Spleen (tissue), 11 donors: ENCODE data around the gene NIPAL3. TPM values are rescaled to one million over a fixed set of nuclear protein-coding genes. Genes with fewer than 3 reads are reported as not detected.

Experiments used
- DNase-seq: peaks from one replicate; pipeline ENCODE4 v3.0.0-alpha.2; 2020
- H3K27ac ChIP-seq, 8 donors: fragments of 200-600 bp; sonication (generic) in 7 of 8; 1 replicate in 4 of 8; 2 replicates in 4 of 8; pipeline versions ENCODE4 v1.5.0 to v1.8.0; 2016 to 2021; ENCODE audit warnings: inconsistent platforms in 4 of 8, mild to moderate bottlenecking in 4 of 8, moderate library complexity in 1 of 8
- H3K27me3 ChIP-seq, 7 donors: fragments of 200-600 bp; sonication (generic) in 6 of 7; replicated peaks in 1 of 7; 1 replicate in 4 of 7; 2 replicates in 3 of 7; pipeline versions ENCODE4 v1.5.0 to v1.8.0; 2016 to 2021; ENCODE audit warnings: inconsistent platforms in 3 of 7, mild to moderate bottlenecking in 1 of 7
- H3K36me3 ChIP-seq, 6 donors: fragments of 200-600 bp; sonication (generic) in 5 of 6; 1 replicate in 4 of 6; 2 replicates in 2 of 6; pipeline versions ENCODE4 v1.5.0 to v1.8.0; 2016 to 2021; ENCODE audit warnings: inconsistent platforms in 2 of 6
- H3K4me1 ChIP-seq, 6 donors: fragments of 200-600 bp; sonication (generic) in 5 of 6; 1 replicate in 3 of 6; 2 replicates in 3 of 6; pipeline versions ENCODE4 v1.5.0 to v1.8.0; 2016 to 2021; ENCODE audit warnings: inconsistent platforms in 3 of 6
- H3K4me3 ChIP-seq, 8 donors: fragments of 200-600 bp; sonication (generic) in 7 of 8; 1 replicate in 4 of 8; 2 replicates in 4 of 8; pipeline versions ENCODE4 v1.5.0 to v1.8.0; 2016 to 2021; ENCODE audit warnings: inconsistent platforms in 4 of 8, mild to moderate bottlenecking in 4 of 8, moderate library complexity in 2 of 8
- H3K9me3 ChIP-seq, 8 donors: fragments of 200-600 bp; sonication (generic) in 7 of 8; 1 replicate in 4 of 8; 2 replicates in 4 of 8; pipeline versions ENCODE4 v1.5.0 to v1.8.0; 2016 to 2021; ENCODE audit warnings: inconsistent platforms in 4 of 8
- POLR2A ChIP-seq, 3 donors: fragments of 450-650 bp; IDR thresholded peaks; one replicate each; pipeline ENCODE4 v1.5.1; 2017; ENCODE audit warnings: antibody characterized with exemption in 3 of 3, mild to moderate bottlenecking in 1 of 3
- POLR2AphosphoS5 ChIP-seq, 3 donors: sonication (generic); formaldehyde crosslinking; IDR thresholded peaks; one replicate each; pipeline ENCODE4 v1.5.1; 2017; ENCODE audit warnings: antibody characterized with exemption in 3 of 3
- WGBS, 5 donors: extraction: QIAGEN DNeasy Blood & Tissue Kit in 3 of 5; methylation state at CpG; one replicate each; pipeline versions ENCODE4 v1.1.5 to v1.1.7; 2013 to 2018; 5-methylcytosine and 5-hydroxymethylcytosine counted together
- intact Hi-C: fragments of 100-400 bp; cut with DNase I; formaldehyde crosslinking; loops from one replicate; pipeline ENCODE4 v1.15.0; 2023; ENCODE audit warnings: low total_unique reads
- polyA plus RNA-seq, 3 donors: library from polyadenylated mRNA; stranded (reverse); fragments of 200-250 nt; gene quantifications; one replicate each; pipeline ENCODE4 v1.2.1, GENCODE V29; 2013
- total RNA-seq, 7 donors: library from RNA; depleted of rRNA in 3 of 7; stranded (reverse); fragments of >200 nt in 3 of 7; fragmentation: NEBNext Ultra II Directional in 4 of 7; extraction: Animal tissue kit (Norgen Biotek cat#: 25700) in 4 of 7; gene quantifications; one replicate each; pipeline versions ENCODE4 v1.1.0 to v1.2.1, GENCODE V29; 2016 to 2021
- TF ChIP-seq, protein P1 (sequence below), 11 experiments: fragments of 200-600 bp in 7 of 11; fragments of 450-650 bp in 4 of 11; sonication (generic) in 4 of 11; IDR thresholded peaks in 8 of 11; conservative IDR thresholded peaks in 3 of 11; 1 replicate in 7 of 11; 2 replicates in 4 of 11; pipeline versions ENCODE4 v1.4.0 to v1.8.0; 2016 to 2021; ENCODE audit warnings: antibody characterized with exemption in 11 of 11, inconsistent platforms in 4 of 11, mild to moderate bottlenecking in 1 of 11
- donor health status: healthy with polysubstance abuse.
- donor health status: DM: no; HTN: no; CAD: no; lungs with moderate emphysema.
- donor health status: DM: no; HTN: no; CAD: no.
- donor health status: Bipolar disorder and iron deficiency.
- donor health status: healthy.
- donor health status: DM: no; HTN: no; CAD: no.
- donor health status: DM: yes; HTN: yes; CAD: no.

Gene NIPAL3
- total and polyA plus RNA-seq, 10 donors, result 5.3 to 49.2 (median 24.7) TPM

DNA sequence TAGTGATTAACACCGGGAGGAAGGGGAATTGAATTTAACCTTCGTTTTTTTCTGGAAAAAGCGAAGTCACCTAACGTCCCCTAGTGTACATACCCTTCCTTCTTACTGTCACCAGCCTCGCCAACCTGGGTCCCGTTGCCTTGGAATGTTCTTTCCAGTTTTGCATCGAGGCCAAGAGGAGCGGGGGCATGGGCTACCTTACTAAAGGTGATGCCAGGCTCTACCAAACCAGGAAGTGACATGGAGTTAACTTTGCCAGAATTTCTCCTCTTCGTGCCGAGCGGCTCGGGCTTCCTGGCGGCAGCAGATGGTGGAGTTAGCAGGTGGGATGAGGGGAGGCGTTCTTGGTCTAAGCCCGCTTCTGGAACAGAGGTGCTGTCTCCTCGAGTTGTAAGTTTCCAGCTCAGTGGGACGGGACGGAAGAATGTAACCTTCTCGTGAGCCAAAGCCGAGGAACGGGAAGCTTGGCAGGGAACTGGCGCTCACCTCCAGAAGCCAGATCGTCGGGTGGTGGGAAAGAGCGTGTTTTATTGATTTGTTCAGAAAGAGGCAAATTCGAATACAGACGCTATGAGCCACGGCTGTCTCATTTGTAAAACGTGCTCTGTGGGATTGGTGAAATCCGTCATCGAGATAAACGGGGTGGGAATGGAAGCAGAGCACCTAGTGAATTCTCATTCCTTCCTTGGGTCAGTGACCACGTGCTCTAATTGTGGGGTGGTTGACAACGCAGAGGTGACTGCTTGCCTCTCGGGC, 486 bp downstream of the NIPAL3 start:
- intact Hi-C loops, result no loop called here
- no peaks in the 10 kb centered on the region for H3K9me3 ChIP-seq
- peaks cover 13 to 90% (median 47%) of the 10 kb centered on the region in 6 donors for H3K4me1 ChIP-seq
- WGBS, 5 donors, result 2 to 5% (median 5%) methylated on average over 35 of the region's 35 CpGs
- TF ChIP-seq, protein P1, sequence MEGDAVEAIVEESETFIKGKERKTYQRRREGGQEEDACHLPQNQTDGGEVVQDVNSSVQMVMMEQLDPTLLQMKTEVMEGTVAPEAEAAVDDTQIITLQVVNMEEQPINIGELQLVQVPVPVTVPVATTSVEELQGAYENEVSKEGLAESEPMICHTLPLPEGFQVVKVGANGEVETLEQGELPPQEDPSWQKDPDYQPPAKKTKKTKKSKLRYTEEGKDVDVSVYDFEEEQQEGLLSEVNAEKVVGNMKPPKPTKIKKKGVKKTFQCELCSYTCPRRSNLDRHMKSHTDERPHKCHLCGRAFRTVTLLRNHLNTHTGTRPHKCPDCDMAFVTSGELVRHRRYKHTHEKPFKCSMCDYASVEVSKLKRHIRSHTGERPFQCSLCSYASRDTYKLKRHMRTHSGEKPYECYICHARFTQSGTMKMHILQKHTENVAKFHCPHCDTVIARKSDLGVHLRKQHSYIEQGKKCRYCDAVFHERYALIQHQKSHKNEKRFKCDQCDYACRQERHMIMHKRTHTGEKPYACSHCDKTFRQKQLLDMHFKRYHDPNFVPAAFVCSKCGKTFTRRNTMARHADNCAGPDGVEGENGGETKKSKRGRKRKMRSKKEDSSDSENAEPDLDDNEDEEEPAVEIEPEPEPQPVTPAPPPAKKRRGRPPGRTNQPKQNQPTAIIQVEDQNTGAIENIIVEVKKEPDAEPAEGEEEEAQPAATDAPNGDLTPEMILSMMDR (IDR thresholded peaks at IDR 0.05 in 8 of 11, conservative IDR thresholded peaks at IDR 0.05 in 3 of 11), result no peak
- no peak for TF ChIP-seq POLR2A (IDR thresholded peaks at IDR 0.05)
- no peak for TF ChIP-seq POLR2AphosphoS5 (IDR thresholded peaks at IDR 0.05)
- peak; percentile 76 for DNase-seq
- peaks cover 0 to 20% (median 13%) of the 10 kb centered on the region in 6 donors for H3K36me3 ChIP-seq
- H3K27ac ChIP-seq, result peak overlapping the region in 7 of 8 donors; percentile 18 to 79 (median 70)
- H3K4me3 ChIP-seq, result peak overlapping the region; percentile 59 to 84 (median 81)
- H3K27me3 ChIP-seq, result no peaks in the 10 kb centered on the region

DNA sequence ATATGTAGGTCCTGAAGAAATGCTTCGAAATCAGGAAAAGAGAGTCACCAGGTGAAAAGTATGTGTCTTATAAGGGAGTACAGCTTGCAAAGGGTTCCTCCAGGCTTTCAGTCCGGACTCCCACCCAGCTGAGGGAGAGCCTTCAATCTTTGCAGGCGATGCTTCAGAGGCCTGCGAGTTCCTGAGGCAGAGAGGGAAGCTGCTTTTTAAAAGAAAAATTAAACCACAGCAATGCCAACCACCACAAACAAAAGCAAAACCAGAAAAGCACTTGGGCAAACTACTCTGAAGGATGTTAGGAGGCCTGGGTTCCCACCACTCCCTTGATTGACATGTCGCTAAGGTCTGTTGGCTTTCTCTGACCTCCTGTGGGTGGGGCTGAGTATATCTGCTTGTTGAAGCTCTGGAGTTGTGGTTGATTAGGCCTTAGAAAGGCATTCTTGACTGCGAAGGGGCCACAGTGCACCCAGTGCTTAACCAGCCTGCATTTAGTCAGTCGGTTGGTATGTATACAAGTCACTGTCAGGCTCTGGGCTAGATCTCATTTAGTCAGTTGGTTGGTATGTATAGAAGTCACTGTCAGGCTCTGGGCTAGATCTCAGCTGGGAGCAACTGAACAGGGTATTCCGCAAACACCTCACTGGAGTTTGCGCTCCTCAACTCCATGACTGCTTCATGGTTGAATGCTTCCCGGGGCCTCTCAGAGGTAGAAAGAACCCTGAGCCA, 1.2 kb downstream of the NIPAL3 start:
- intact Hi-C loops, result no loop called here
- Histone ChIP-seq H3K36me3 (peaks cover 0 to 28% (median 19%) of the 10 kb centered on the region in 6 donors), H3K9me3 (no peaks in the 10 kb centered on the region), H3K4me1 (peaks cover 13 to 87% (median 47%) of the 10 kb centered on the region in 6 donors), H3K27me3 (no peaks in the 10 kb centered on the region), H3K4me3 (peak overlapping the region; percentile 59 to 84 (median 81)), H3K27ac (peak overlapping the region in 6 of 8 donors; percentile 18 to 79 (median 72))
- WGBS, 5 donors, result 41 to 53% (median 46%) methylated on average over 10 of the region's 10 CpGs
- DNase-seq, result no peak
- TF ChIP-seq POLR2A (IDR thresholded peaks at IDR 0.05), result no peak
- no peak for TF ChIP-seq POLR2AphosphoS5 (IDR thresholded peaks at IDR 0.05)
- TF ChIP-seq, protein P1 (IDR thresholded peaks at IDR 0.05 in 8 of 11, conservative IDR thresholded peaks at IDR 0.05 in 3 of 11), result peak in 1 of 11 experiments; percentile 15

DNA sequence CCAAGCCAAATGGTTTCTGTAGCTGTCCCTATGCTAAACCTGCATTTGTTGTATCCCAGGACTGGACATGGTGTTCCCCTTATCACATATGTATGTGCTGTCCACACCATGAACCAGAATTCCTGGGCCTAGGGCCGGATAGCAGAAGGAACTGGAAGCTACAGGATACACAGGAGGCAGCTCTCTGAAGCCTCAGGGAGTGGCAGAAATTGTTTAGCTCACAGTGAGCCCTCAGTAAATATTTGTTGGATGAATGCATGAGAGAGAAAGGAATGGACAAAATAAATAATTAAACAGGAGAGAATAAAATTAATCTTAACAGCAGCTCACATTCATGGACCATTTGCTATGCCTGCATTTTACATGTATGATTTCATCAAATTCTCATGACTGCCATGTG, 2.1 kb downstream of the NIPAL3 start:
- intact Hi-C loops, result no loop called here
- no peaks in the 10 kb centered on the region for H3K27me3 ChIP-seq
- peaks cover 0 to 36% (median 28%) of the 10 kb centered on the region in 6 donors for H3K36me3 ChIP-seq
- DNase-seq, result no peak
- WGBS, 5 donors, result 90 to 96% (median 91%) methylated on average over 1 of the region's 1 CpG
- TF ChIP-seq POLR2A (IDR thresholded peaks at IDR 0.05), result no peak
- TF ChIP-seq POLR2AphosphoS5 (IDR thresholded peaks at IDR 0.05), result no peak
- TF ChIP-seq, protein P1 (IDR thresholded peaks at IDR 0.05 in 8 of 11, conservative IDR thresholded peaks at IDR 0.05 in 3 of 11), result no peak
- H3K4me3 ChIP-seq, result peak overlapping the region in 1 of 8 donors; percentile 82
- H3K27ac ChIP-seq, result peak overlapping the region in 1 of 8 donors; percentile 79
- peaks cover 13 to 78% (median 46%) of the 10 kb centered on the region in 6 donors for H3K4me1 ChIP-seq
- H3K9me3 ChIP-seq, result no peaks in the 10 kb centered on the region
